Measurements from ENCODE around the gene MCCC1.

DNA sequence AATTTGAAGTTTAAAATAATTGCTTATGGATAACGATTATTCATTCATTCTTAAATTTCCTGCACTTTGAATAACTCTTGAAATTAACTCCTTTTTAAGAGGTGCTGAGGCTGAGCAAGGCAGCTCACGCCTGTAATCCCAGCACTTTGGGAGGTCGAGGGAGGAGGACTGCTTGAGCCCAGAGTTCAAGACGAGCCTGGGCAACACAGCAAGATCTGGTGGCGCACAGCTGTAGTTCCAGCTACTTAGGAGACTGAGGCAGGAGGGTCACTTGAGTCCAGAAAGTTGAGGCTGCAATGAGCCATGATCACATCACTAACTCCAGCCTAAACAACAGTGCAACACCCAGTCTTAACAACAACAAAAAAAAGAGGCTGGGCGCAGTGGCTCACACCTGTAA, 126.9 kb downstream of the MCCC1 start:
- TF ChIP-seq EZH2phosphoT487 (IDR thresholded peaks at IDR 0.05; ENCODE audit: low read depth, severe bottlenecking, unreplicated experiment), result no peak
- TF ChIP-seq, protein P1, sequence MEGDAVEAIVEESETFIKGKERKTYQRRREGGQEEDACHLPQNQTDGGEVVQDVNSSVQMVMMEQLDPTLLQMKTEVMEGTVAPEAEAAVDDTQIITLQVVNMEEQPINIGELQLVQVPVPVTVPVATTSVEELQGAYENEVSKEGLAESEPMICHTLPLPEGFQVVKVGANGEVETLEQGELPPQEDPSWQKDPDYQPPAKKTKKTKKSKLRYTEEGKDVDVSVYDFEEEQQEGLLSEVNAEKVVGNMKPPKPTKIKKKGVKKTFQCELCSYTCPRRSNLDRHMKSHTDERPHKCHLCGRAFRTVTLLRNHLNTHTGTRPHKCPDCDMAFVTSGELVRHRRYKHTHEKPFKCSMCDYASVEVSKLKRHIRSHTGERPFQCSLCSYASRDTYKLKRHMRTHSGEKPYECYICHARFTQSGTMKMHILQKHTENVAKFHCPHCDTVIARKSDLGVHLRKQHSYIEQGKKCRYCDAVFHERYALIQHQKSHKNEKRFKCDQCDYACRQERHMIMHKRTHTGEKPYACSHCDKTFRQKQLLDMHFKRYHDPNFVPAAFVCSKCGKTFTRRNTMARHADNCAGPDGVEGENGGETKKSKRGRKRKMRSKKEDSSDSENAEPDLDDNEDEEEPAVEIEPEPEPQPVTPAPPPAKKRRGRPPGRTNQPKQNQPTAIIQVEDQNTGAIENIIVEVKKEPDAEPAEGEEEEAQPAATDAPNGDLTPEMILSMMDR (IDR thresholded peaks at IDR 0.05; ENCODE audit: poor library complexity), result no peak

Measured in hepatocyte (in vitro differentiated cells).